Loucy (cell line): ENCODE data around the gene TNNC2.
"Not testable (repeated sequence)": the region's sequence is repeated elsewhere in the genome, so short reads cannot be mapped to it uniquely, and the experiment has no call there.

Experiments
- H2AFZ ChIP-seq: fragments of 200-600 bp; sonication (generic); 2 replicates; pipeline ENCODE4 v1.6.0; 2016; ENCODE audit warnings: antibody characterized with exemption, mild to moderate bottlenecking, low read length, moderate library complexity
- H3F3A ChIP-seq: fragments of 200-600 bp; 2 replicates; pipeline ENCODE4 v1.6.0; 2016; ENCODE audit warnings: antibody characterized with exemption, low read depth, mild to moderate bottlenecking
- H3K27me3 ChIP-seq: fragments of 200-600 bp; sonication (generic); 2 replicates; pipeline ENCODE4 v1.6.1; 2014; ENCODE audit warnings: low read length, mild to moderate bottlenecking; ENCODE audit not compliant: insufficient read depth, poor library complexity, severe bottlenecking
- H3K36me3 ChIP-seq: fragments of 200-600 bp; sonication (generic); 2 replicates; pipeline ENCODE4 v1.6.1; 2016; ENCODE audit warnings: low read length; ENCODE audit not compliant: insufficient read depth
- H3K4me1 ChIP-seq: fragments of 200-600 bp; sonication (generic); 2 replicates; pipeline ENCODE4 v1.5.1; 2014; ENCODE audit warnings: low read length, mild to moderate bottlenecking; ENCODE audit not compliant: insufficient read depth, poor library complexity, severe bottlenecking
- H3K4me2 ChIP-seq: fragments of 200-600 bp; sonication (generic); 2 replicates; pipeline ENCODE4 v1.6.0; 2014; ENCODE audit warnings: antibody characterized with exemption, low read length, low read depth, mild to moderate bottlenecking; ENCODE audit not compliant: poor library complexity, severe bottlenecking
- H3K4me3 ChIP-seq: fragments of 200-600 bp; sonication (generic); 2 replicates; pipeline ENCODE4 v1.5.1; 2014; ENCODE audit warnings: low read length, mild to moderate bottlenecking, mixed read lengths; ENCODE audit not compliant: poor library complexity, severe bottlenecking
- H3K79me2 ChIP-seq: fragments of 200-600 bp; sonication (generic); 2 replicates; pipeline ENCODE4 v1.6.1; 2014; ENCODE audit warnings: low read length; ENCODE audit not compliant: insufficient read depth
- H3K9ac ChIP-seq: fragments of 200-600 bp; sonication (generic); 2 replicates; pipeline ENCODE4 v1.6.0; 2014; ENCODE audit warnings: mild to moderate bottlenecking, low read depth, low read length, moderate library complexity; ENCODE audit not compliant: poor library complexity, severe bottlenecking
- H3K9me2 ChIP-seq: fragments of 200-600 bp; sonication (generic); replicated peaks from 2 replicates; pipeline ENCODE4 v1.6.1; 2016; ENCODE audit warnings: low read depth, low read length, mixed read lengths
- H3K9me3 ChIP-seq: fragments of 200-600 bp; sonication (generic); 2 replicates; pipeline ENCODE4 v1.6.1; 2014; ENCODE audit warnings: mild to moderate bottlenecking, antibody characterized with exemption, low read length, low read depth; ENCODE audit not compliant: insufficient read depth
- H4K20me1 ChIP-seq: fragments of 200-600 bp; sonication (generic); 2 replicates; pipeline ENCODE4 v1.6.0; 2014; ENCODE audit warnings: antibody characterized with exemption, low read length, mild to moderate bottlenecking; ENCODE audit not compliant: insufficient read depth, poor library complexity, severe bottlenecking
- CTCF ChIP-seq: fragments of 200-600 bp; sonication (generic); conservative IDR thresholded peaks from 2 replicates; pipeline ENCODE4 v1.5.1; 2014; ENCODE audit warnings: mild to moderate bottlenecking, antibody characterized with exemption, low read length
- EZH2phosphoT487 ChIP-seq: fragments of 200-600 bp; IDR thresholded peaks from 2 replicates; pipeline ENCODE4 v1.6.1; 2018; ENCODE audit warnings: antibody characterized with exemption, mild to moderate bottlenecking, moderate library complexity, borderline replicate concordance

TNNC2 gene

GRCh38 chr20:45801851-45802250 is 25.3 kb downstream of the TNNC2 start:
- H3K9me3 ChIP-seq, result no peaks in the 10 kb centered on the region
- H3K9ac ChIP-seq, result no peak overlapping the region
- no peak overlapping the region for H2AFZ ChIP-seq
- H3K27me3 ChIP-seq, result no peaks in the 10 kb centered on the region
- peaks cover 2% of the 10 kb centered on the region for H4K20me1 ChIP-seq
- H3F3A ChIP-seq, result no peaks in the 10 kb centered on the region
- no peaks in the 10 kb centered on the region for H3K9me2 ChIP-seq
- peaks cover 54% of the 10 kb centered on the region; the same call in 1 of the 2 replicates for H3K36me3 ChIP-seq
- peaks cover 2% of the 10 kb centered on the region for H3K4me1 ChIP-seq
- H3K4me3 ChIP-seq, result no peak overlapping the region
- no peaks in the 10 kb centered on the region for H3K79me2 ChIP-seq
- no peak for TF ChIP-seq CTCF
- no peak for TF ChIP-seq EZH2phosphoT487
- H3K4me2 ChIP-seq, result no peak overlapping the region

GRCh38 chr20:45798935-45799642 is 28.0 kb downstream of the TNNC2 start:
- H3K4me1 ChIP-seq, result peaks cover 2% of the 10 kb centered on the region
- peaks cover 2% of the 10 kb centered on the region for H4K20me1 ChIP-seq
- H3F3A ChIP-seq, result no peaks in the 10 kb centered on the region
- H2AFZ ChIP-seq, result 0 out of 2 replicates have a peak overlapping the region, but pooled peaks have one; percentile 40
- no peaks in the 10 kb centered on the region for H3K9me2 ChIP-seq
- H3K79me2 ChIP-seq, result peaks cover 4% of the 10 kb centered on the region; the same call in 1 of the 2 replicates
- TF ChIP-seq CTCF (peak; percentile 78), EZH2phosphoT487 (no peak)
- H3K27me3 ChIP-seq, result no peaks in the 10 kb centered on the region
- H3K9ac ChIP-seq, result no peak overlapping the region
- no peaks in the 10 kb centered on the region for H3K9me3 ChIP-seq
- H3K4me2 ChIP-seq, result peak overlapping the region; percentile 38
- no peak overlapping the region for H3K4me3 ChIP-seq
- peaks cover 37% of the 10 kb centered on the region; the same call in 1 of the 2 replicates for H3K36me3 ChIP-seq

GRCh38 chr20:45797955-45798354 is 29.2 kb downstream of the TNNC2 start:
- not testable (repeated sequence) for H3K9ac ChIP-seq, H3K4me3 ChIP-seq, H3K79me2 ChIP-seq, H3K9me2 ChIP-seq, H3K27me3 ChIP-seq, H4K20me1 ChIP-seq, H3K4me1 ChIP-seq, H2AFZ ChIP-seq, H3K4me2 ChIP-seq, H3K9me3 ChIP-seq, H3F3A ChIP-seq
- peaks cover 26% of the 10 kb centered on the region; the same call in 1 of the 2 replicates for H3K36me3 ChIP-seq

- H4K20me1 ChIP-seq, H3K4me2 ChIP-seq, H3K4me1 ChIP-seq, H3K27me3 ChIP-seq, H3K9me2 ChIP-seq, H2AFZ ChIP-seq, H3F3A ChIP-seq, H3K9me3 ChIP-seq, H3K9ac ChIP-seq, H3K4me3 ChIP-seq: not testable (repeated sequence)
- H3K79me2 ChIP-seq, result peaks cover 10% of the 10 kb centered on the region
- peaks cover 22% of the 10 kb centered on the region; the same call in 1 of the 2 replicates for H3K36me3 ChIP-seq
Observed at GRCh38 chr20:45797510-45797909, 29.6 kb downstream of the TNNC2 start.
